ENCODE results near the gene MED12L. TPM values are rescaled to one million over a fixed set of nuclear protein-coding genes. Genes with fewer than 3 reads are reported as not detected.

MED12L gene
- total RNA-seq, 1 experiment from 2014 or later: 6.4 TPM

GRCh38 chr3:151191095-151191494 lies 105.6 kb downstream of the MED12L start:
- Histone ChIP-seq H3K9me3 (ENCODE audit: control insufficient read depth in 1 of 2, insufficient read depth in 1 of 2, low read depth in 1 of 2, low read length in 2 of 2) (no peaks in the 10 kb centered on the region), H3K79me2 (ENCODE audit: insufficient read depth, low read length) (no peaks in the 10 kb centered on the region), H3K4me3 (replicated peaks in 1 of 2; ENCODE audit: low read depth in 1 of 2, low read length in 2 of 2) (no peak overlapping the region), H3K4me1 (ENCODE audit: control insufficient read depth in 1 of 2, insufficient read depth in 2 of 2, low read length in 2 of 2) (no peaks in the 10 kb centered on the region), H3K9ac (ENCODE audit: low read length) (no peak overlapping the region), H3K9me2 (ENCODE audit: insufficient read depth) (no peaks in the 10 kb centered on the region), H3K27ac (ENCODE audit: low read depth, low read length) (no peak overlapping the region), H2AFZ (ENCODE audit: low read depth, low read length, poor library complexity, severe bottlenecking) (no peak overlapping the region), H3K36me3 (ENCODE audit: control insufficient read depth in 1 of 2, insufficient read depth in 2 of 2, low read length in 2 of 2) (no peaks in the 10 kb centered on the region), H4K20me1 (ENCODE audit: insufficient read depth) (no peaks in the 10 kb centered on the region), H3K4me2 (ENCODE audit: low read length) (no peak overlapping the region), H3K27me3 (ENCODE audit: insufficient read depth, low read length) (no peaks in the 10 kb centered on the region)
- intact Hi-C loops (cut with micrococcal nuclease): no loop called here
- ATAC-seq (no peak), DNase-seq (ENCODE audit: low read depth, low spot score) (no peak)
- ChIA-PET CTCF (no interaction called here), RAD21 (ENCODE audit: low non-redundant PET in 1 of 2, low total read pairs in 2 of 2, uncharacterized antibody in 2 of 2, unreplicated experiment in 2 of 2) (no interaction called here), POLR2A (no interaction called here)
- no TSS peak for BruUV-seq (replicated peaks)
- TF ChIP-seq YY1 (IDR thresholded peaks at IDR 0.05; ENCODE audit: extremely low read depth, insufficient replicate concordance, low read depth, low read length) (no peak), POLR2A (IDR thresholded peaks at IDR 0.05; ENCODE audit: borderline replicate concordance, extremely low read depth, insufficient read depth, insufficient read length) (no peak), CEBPB (IDR thresholded peaks at IDR 0.05; ENCODE audit: low read depth) (no peak), SP1 (IDR thresholded peaks at IDR 0.05; ENCODE audit: low read depth) (no peak), FOSL1 (IDR thresholded peaks at IDR 0.05; ENCODE audit: low read depth) (no peak), ZFX (IDR thresholded peaks at IDR 0.05) (no peak), ATF3 (IDR thresholded peaks at IDR 0.05) (no peak)
- TF ChIP-seq, protein P1, sequence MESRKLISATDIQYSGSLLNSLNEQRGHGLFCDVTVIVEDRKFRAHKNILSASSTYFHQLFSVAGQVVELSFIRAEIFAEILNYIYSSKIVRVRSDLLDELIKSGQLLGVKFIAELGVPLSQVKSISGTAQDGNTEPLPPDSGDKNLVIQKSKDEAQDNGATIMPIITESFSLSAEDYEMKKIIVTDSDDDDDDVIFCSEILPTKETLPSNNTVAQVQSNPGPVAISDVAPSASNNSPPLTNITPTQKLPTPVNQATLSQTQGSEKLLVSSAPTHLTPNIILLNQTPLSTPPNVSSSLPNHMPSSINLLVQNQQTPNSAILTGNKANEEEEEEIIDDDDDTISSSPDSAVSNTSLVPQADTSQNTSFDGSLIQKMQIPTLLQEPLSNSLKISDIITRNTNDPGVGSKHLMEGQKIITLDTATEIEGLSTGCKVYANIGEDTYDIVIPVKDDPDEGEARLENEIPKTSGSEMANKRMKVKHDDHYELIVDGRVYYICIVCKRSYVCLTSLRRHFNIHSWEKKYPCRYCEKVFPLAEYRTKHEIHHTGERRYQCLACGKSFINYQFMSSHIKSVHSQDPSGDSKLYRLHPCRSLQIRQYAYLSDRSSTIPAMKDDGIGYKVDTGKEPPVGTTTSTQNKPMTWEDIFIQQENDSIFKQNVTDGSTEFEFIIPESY (IDR thresholded peaks at IDR 0.05; ENCODE audit: extremely low read depth, insufficient replicate concordance, low read length): no peak

DNA sequence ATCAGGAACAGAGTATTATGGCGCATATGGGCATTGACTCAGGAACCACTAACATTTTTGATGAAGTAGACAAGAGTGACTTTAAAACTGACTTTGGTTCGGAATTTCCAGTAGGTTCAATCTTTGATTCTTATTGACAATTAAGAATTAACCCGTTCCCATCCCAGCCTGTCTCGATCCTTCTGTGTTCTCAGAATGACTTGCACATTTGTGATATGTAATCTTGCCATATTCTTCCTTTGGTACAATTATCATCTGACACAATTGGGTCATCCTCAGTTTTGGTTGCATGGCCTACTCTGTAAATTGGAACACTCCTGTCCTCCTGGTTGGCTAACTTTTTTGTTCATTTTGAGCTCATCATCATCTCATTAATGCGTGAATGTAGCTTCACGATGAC lies 107.1 kb downstream of the MED12L start:
- H3K4me1 ChIP-seq (ENCODE audit: control insufficient read depth in 1 of 2, insufficient read depth in 2 of 2, low read length in 2 of 2): no peaks in the 10 kb centered on the region
- H3K9ac ChIP-seq (ENCODE audit: low read length): no peak overlapping the region
- BruUV-seq (replicated peaks): no TSS peak
- H3K4me2 ChIP-seq (ENCODE audit: low read length): no peak overlapping the region
- intact Hi-C loops (cut with micrococcal nuclease): no loop called here
- H3K4me3 ChIP-seq (replicated peaks in 1 of 2; ENCODE audit: low read depth in 1 of 2, low read length in 2 of 2): no peak overlapping the region
- CTCF ChIA-PET: no interaction called here
- no peaks in the 10 kb centered on the region for H3K27me3 ChIP-seq (ENCODE audit: insufficient read depth, low read length)
- TF ChIP-seq EZH2 (IDR thresholded peaks at IDR 0.05) (no peak), ZFX (IDR thresholded peaks at IDR 0.05) (no peak), TCF7L2 (IDR thresholded peaks at IDR 0.05; ENCODE audit: borderline replicate concordance, extremely low read depth, insufficient read depth, insufficient read length) (no peak), ZNF274 (IDR thresholded peaks at IDR 0.05; ENCODE audit: low read depth, low read length) (no peak)
- TF ChIP-seq, protein P1 (IDR thresholded peaks at IDR 0.05; ENCODE audit: extremely low read depth, insufficient replicate concordance, low read length): no peak
- H2AFZ ChIP-seq (ENCODE audit: low read depth, low read length, poor library complexity, severe bottlenecking): no peak overlapping the region
- no peaks in the 10 kb centered on the region for H4K20me1 ChIP-seq (ENCODE audit: insufficient read depth)
- POLR2A ChIA-PET: no interaction called here
- ATAC-seq (no peak), DNase-seq (ENCODE audit: low read depth, low spot score) (no peak)
- H3K79me2 ChIP-seq (ENCODE audit: insufficient read depth, low read length): no peaks in the 10 kb centered on the region
- H3K9me3 ChIP-seq (ENCODE audit: control insufficient read depth in 1 of 2, insufficient read depth in 1 of 2, low read depth in 1 of 2, low read length in 2 of 2): no peaks in the 10 kb centered on the region
- RAD21 ChIA-PET (ENCODE audit: low non-redundant PET in 1 of 2, low total read pairs in 2 of 2, uncharacterized antibody in 2 of 2, unreplicated experiment in 2 of 2): no interaction called here
- no peak overlapping the region for H3K27ac ChIP-seq (ENCODE audit: low read depth, low read length)
- no peaks in the 10 kb centered on the region for H3K9me2 ChIP-seq (ENCODE audit: insufficient read depth)
- no peaks in the 10 kb centered on the region for H3K36me3 ChIP-seq (ENCODE audit: control insufficient read depth in 1 of 2, insufficient read depth in 2 of 2, low read length in 2 of 2)
